ENCODE data around the gene ANTXR1.

DNA sequence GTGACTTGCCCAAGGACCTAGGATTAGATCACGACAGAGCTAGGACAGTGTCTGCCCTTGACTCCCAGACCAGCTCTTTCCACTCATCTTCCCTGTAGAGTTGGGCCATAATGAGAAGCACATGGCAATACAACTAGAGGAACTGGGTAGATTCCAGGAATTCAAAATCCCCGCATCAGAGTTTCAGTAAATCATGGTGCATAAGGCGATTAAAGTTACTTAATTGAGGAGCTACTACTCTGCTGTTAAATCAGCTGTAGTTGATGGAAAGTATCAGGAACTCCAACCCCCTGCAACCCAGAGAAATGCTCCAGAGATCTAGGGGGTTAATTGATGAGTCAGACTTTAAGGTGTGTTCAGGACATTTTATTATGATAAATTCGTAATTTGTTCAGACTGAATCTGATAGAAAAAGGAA is 5.7 kb downstream of the ANTXR1 start:
- no peak for TF ChIP-seq POLR2A (IDR thresholded peaks at IDR 0.05; ENCODE audit: borderline replicate concordance, extremely low read depth, insufficient read depth, insufficient read length)
- TF ChIP-seq, protein P1, sequence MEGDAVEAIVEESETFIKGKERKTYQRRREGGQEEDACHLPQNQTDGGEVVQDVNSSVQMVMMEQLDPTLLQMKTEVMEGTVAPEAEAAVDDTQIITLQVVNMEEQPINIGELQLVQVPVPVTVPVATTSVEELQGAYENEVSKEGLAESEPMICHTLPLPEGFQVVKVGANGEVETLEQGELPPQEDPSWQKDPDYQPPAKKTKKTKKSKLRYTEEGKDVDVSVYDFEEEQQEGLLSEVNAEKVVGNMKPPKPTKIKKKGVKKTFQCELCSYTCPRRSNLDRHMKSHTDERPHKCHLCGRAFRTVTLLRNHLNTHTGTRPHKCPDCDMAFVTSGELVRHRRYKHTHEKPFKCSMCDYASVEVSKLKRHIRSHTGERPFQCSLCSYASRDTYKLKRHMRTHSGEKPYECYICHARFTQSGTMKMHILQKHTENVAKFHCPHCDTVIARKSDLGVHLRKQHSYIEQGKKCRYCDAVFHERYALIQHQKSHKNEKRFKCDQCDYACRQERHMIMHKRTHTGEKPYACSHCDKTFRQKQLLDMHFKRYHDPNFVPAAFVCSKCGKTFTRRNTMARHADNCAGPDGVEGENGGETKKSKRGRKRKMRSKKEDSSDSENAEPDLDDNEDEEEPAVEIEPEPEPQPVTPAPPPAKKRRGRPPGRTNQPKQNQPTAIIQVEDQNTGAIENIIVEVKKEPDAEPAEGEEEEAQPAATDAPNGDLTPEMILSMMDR (IDR thresholded peaks at IDR 0.05 in 2 of 3, conservative IDR thresholded peaks at IDR 0.05 in 1 of 3; ENCODE audit: borderline replicate concordance in 1 of 3, insufficient read depth in 1 of 3, low read depth in 2 of 3, low read length in 2 of 3), result no peak
- TF ChIP-seq SIN3A (IDR thresholded peaks at IDR 0.05; ENCODE audit: low read depth), result no peak
- TF ChIP-seq, protein P2, sequence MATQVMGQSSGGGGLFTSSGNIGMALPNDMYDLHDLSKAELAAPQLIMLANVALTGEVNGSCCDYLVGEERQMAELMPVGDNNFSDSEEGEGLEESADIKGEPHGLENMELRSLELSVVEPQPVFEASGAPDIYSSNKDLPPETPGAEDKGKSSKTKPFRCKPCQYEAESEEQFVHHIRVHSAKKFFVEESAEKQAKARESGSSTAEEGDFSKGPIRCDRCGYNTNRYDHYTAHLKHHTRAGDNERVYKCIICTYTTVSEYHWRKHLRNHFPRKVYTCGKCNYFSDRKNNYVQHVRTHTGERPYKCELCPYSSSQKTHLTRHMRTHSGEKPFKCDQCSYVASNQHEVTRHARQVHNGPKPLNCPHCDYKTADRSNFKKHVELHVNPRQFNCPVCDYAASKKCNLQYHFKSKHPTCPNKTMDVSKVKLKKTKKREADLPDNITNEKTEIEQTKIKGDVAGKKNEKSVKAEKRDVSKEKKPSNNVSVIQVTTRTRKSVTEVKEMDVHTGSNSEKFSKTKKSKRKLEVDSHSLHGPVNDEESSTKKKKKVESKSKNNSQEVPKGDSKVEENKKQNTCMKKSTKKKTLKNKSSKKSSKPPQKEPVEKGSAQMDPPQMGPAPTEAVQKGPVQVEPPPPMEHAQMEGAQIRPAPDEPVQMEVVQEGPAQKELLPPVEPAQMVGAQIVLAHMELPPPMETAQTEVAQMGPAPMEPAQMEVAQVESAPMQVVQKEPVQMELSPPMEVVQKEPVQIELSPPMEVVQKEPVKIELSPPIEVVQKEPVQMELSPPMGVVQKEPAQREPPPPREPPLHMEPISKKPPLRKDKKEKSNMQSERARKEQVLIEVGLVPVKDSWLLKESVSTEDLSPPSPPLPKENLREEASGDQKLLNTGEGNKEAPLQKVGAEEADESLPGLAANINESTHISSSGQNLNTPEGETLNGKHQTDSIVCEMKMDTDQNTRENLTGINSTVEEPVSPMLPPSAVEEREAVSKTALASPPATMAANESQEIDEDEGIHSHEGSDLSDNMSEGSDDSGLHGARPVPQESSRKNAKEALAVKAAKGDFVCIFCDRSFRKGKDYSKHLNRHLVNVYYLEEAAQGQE (IDR thresholded peaks at IDR 0.05; ENCODE audit: low read depth), result no peak

All from HCT116 (cell line).